ENCODE results near the gene NLGN3.
A peak's percentile ranks its signal among the peaks of the same experiment; 100 is the strongest.
"Not testable (repeated sequence)": the region's sequence is repeated elsewhere in the genome, so short reads cannot be mapped to it uniquely, and the experiment has no call there.

The NLGN3 gene

DNA sequence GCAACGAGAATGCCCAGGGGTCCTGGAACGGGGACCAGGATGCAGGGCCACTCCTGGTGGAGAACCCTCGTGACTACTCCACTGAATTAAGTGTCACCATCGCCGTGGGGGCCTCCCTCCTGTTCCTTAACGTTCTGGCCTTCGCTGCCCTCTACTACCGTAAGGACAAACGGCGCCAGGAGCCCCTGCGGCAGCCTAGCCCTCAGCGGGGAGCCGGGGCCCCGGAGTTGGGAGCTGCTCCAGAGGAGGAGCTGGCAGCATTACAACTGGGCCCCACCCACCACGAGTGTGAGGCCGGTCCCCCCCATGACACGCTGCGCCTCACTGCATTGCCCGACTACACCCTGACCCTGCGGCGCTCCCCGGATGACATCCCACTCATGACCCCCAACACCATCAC, 24.9 kb downstream of the NLGN3 start:
- no peak for DNase-seq (ENCODE audit: low read depth in 2 of 3, low spot score in 1 of 3)

DNA sequence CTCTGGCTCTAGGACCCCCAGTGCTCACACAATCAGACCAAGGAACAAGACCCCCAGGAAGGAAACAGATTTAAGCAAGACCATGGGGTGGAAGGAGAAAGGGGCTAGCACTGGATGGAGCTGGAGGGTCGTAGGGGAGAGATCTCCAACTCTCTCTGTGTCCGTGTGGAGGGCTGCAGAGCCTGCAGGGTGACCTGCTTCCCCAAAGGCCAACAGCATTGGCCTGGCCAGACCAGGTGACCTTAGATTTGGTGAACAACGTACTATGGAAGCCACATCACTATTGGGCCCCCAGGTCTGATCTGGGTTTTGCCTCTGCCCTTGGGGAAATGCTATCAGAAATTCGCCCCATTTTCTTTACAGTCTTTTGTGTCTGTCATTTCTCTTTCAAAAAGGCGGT, 26.0 kb downstream of the NLGN3 start:
- DNase-seq (ENCODE audit: low read depth in 2 of 3, low spot score in 1 of 3), result no peak

DNA sequence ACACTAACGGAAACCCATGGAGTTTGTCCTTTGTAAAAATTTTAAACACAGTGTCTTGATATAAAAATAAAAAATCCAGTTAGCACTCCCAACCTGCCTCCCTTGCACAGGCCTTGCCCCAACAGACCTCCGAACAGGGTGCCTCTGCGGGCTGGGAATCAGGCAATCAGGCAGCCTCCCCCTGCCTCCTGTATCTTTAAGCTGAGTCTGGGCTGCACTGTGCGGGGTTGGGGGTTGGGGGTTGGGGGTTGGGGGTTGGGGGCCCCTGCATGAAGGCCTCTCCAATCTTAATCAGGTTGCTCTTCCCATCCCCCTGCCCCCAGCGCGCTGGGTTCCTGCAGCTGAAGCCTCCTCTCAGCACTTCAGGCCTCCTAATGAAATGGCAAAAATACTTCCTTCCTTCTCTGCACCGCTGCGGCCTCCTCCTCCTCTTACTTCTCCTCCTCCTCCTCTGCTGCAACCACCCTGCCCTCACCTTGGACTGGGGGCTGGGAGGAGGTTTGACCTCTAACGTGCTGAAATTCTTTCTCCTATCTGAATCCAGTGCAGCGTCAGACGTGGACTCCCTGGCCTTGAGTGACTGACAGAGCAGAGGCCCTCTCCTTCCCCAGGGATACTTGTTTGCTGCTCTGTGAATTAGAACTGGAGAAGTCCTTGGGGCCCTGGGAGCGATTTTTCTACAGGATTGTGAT, 26.6 kb downstream of the NLGN3 start:
- DNase-seq (ENCODE audit: low read depth in 2 of 3, low spot score in 1 of 3), result no peak

GRCh38 chrX:71173440-71173839, 28.8 kb downstream of the NLGN3 start:
- DNase-seq (ENCODE audit: low read depth in 2 of 3, low spot score in 1 of 3), result no peak

GRCh38 chrX:71174795-71175194, 30.2 kb downstream of the NLGN3 start:
- no peak for DNase-seq (ENCODE audit: low read depth in 2 of 3, low spot score in 1 of 3)

DNA sequence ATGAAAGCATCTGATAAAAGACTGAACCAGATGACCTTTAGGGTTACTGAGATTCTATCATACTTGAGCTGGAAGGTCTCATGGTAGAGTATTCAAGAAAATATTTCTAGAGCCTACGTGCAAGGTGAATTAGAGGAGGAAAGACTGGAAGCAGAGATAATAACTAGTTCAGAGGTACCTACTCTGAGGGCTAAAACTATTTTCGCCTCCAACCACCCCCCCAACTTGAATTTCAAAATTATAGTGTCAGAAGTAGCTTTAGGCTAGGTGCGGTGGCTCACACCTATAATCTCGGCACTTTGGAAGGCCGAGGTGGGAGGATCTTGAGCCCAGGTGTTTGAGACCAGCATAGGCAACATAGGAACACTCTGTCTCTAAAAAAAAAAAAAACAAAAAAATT, 30.9 kb downstream of the NLGN3 start:
- DNase-seq (ENCODE audit: low read depth in 2 of 3, low spot score in 1 of 3), result no peak

- DNase-seq (ENCODE audit: low read depth in 2 of 3, low spot score in 1 of 3), result no peak
These were observed 32.7 kb downstream of the NLGN3 start for GRCh38 chrX:71177327-71177726.

DNA sequence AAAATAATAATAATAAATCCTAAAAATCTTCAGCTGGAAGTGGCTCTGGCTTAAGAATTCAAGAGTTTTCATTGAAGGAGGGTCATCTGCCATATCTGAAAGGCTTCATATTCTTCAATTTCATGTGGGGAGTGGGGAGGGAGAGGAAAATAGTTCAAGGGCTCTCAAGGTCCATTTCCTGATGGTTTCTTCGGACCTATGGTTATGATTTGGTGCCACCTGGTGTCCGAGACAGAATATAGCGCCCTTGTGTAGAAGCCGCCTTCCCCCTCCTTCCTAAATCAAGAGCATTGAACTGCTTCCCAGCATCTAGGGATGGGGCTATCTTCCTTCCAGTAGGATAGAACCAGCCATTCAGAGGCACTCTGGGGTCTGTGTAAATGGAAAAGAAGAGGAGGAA, 34.3 kb downstream of the NLGN3 start:
- peak in 1 of 3 donors; percentile 49 for DNase-seq (ENCODE audit: low read depth in 2 of 3, low spot score in 1 of 3)

GRCh38 chrX:71180579-71181265, 36.1 kb downstream of the NLGN3 start:
- not testable (repeated sequence) for DNase-seq (ENCODE audit: low read depth in 2 of 3, low spot score in 1 of 3)

GRCh38 chrX:71181558-71181909, 36.9 kb downstream of the NLGN3 start:
- DNase-seq (ENCODE audit: low read depth in 2 of 3, low spot score in 1 of 3), result peak in 2 of 3 donors; percentile 24 to 35

- DNase-seq (ENCODE audit: low read depth in 2 of 3, low spot score in 1 of 3), result peak; percentile 70 to 72 (median 71)
These were observed 37.5 kb downstream of the NLGN3 start for GRCh38 chrX:71181910-71182799.

- no peak for DNase-seq (ENCODE audit: low read depth in 2 of 3, low spot score in 1 of 3)
These were observed 38.2 kb downstream of the NLGN3 start for GRCh38 chrX:71182871-71183270.

GRCh38 chrX:71183341-71183740, 38.7 kb downstream of the NLGN3 start:
- no peak for DNase-seq (ENCODE audit: low read depth in 2 of 3, low spot score in 1 of 3)

DNA sequence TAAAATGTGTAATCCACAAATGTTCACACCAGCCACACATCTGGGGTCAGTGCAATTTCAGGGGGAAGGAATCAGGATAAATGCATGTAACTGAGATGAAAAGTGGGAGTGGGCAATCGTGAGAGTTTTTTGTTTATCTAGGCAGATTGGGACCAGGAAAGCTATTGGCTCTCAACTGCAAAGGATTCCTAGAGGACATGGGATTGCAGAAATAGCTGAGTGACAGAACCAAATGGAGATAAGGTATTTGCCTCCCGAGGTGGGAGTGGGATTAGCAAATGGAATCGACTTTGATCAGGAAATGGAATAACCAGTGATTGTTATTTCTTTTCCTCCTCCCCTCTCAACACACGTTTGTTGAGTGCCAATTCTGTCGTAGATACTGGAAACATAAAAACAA, 39.5 kb downstream of the NLGN3 start:
- no peak for DNase-seq (ENCODE audit: low read depth in 2 of 3, low spot score in 1 of 3)

DNA sequence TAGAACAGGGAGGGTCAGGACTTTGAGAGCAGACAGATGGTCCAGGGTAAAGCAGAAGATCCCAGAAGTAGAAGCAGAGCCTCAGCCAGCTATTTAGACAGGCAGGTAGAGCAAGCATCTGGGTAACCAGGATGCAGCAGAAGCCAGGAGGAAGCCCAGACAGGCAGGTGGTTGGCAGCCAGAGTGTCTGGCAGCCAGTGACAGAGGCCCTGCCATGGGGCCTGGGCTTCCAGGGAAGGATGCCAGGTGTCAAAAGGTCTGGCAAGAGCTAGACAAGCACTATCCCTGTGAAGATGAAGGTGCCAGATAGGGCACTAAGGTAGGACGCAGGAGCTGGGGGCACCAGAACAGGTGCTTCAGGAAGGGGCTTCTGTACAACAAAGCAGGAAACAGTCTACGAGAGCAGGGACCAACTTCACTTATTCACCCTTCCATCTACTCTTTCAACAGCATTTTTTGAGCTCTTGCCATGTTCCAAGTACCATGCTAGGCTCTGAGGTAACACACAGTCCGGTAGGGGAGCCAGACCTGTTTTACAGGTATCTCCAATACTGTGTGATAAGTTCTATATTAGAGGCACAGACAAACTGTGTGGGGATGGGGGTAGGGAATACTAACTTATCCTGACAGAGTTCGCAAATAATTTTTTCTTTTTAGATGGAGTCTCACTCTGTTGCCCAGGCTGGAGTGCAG, 40.3 kb downstream of the NLGN3 start:
- no peak for DNase-seq (ENCODE audit: low read depth in 2 of 3, low spot score in 1 of 3)

GRCh38 chrX:71191248-71191647, 46.6 kb downstream of the NLGN3 start:
- DNase-seq (ENCODE audit: low read depth in 2 of 3, low spot score in 1 of 3), result no peak

- DNase-seq (ENCODE audit: low read depth in 2 of 3, low spot score in 1 of 3), result peak in 1 of 3 donors; percentile 15
These were observed 51.5 kb downstream of the NLGN3 start for GRCh38 chrX:71195964-71196649.

DNA sequence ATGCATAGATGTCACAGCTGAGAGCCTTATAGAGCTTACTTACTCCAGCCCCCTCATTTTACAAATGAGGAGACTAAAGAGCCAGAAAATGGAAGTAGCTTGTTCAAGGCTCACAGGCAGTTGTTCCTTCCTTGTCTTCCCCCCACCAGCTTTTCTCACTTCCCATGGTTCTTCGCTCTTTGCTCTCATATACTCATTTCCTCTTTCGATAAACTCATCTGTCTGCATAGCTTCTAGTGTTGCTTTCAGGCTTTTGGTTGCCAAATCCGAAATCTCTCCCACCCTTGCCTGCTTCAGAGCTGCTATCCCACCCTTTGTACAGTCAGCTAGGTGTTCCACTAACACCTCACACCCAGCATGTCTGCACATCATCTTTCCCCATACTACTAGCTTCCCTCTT, 53.4 kb downstream of the NLGN3 start:
- DNase-seq (ENCODE audit: low read depth in 2 of 3, low spot score in 1 of 3), result no peak

DNA sequence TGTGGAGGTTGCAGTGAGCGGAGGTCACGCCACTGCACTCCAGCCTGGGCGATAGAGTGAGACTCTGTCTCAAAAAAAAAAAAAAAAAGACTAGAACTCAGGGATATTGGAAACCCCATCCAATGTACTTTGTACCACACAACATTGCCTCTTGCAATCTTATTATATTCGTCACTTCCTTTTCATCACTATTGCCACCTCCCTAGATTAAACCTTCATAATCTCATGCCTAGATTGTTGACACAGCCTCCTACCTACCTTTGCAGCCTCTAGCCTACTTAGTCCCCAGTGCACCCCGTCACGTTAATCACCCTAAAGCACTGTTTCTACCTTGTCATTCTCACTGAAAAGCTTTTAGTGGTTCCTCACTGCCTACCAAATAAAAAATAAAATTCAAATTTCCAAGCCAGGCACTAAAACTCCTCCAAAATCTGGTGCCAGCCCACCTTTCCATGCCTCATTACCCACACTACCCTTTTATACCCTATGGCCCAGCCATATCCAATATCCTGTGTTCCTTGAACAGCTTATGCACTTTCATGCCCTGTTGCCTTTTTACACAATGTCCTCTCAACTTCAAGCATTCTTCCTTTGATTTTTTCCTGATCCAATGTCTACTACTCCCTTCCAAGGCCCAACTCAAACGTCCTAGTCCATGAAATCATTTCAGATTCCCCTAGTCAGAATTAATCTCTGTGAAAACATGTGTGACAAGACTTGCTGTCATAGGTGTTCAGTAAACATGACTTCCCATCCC, 54.8 kb downstream of the NLGN3 start:
- no peak for DNase-seq (ENCODE audit: low read depth in 2 of 3, low spot score in 1 of 3)

GRCh38 chrX:71210816-71211215, 66.2 kb downstream of the NLGN3 start:
- DNase-seq (ENCODE audit: low read depth in 2 of 3, low spot score in 1 of 3), result no peak
